Peyer's patch (tissue), 4 donors: ENCODE data around the gene CFAP69. TPM values are rescaled to one million over a fixed set of nuclear protein-coding genes. Genes with fewer than 3 reads are reported as not detected.

Source experiments
- DNase-seq, 3 donors: peaks; one replicate each; pipeline ENCODE4 v3.0.0-alpha.2; 2017 to 2019
- H3K27ac ChIP-seq, 4 donors: fragments of 200-600 bp; sonication (generic); one replicate each; pipeline ENCODE4 v1.5.1; 2016 to 2019
- H3K27me3 ChIP-seq, 2 donors: fragments of 200-600 bp; sonication (generic); one replicate each; pipeline ENCODE4 v1.5.1; 2019
- H3K36me3 ChIP-seq, 3 donors: fragments of 200-600 bp; sonication (generic); one replicate each; pipeline ENCODE4 v1.5.1; 2016 to 2019
- H3K4me1 ChIP-seq, 4 donors: fragments of 200-600 bp; sonication (generic); one replicate each; pipeline ENCODE4 v1.5.1; 2016 to 2019
- H3K4me3 ChIP-seq, 4 donors: fragments of 200-600 bp; sonication (generic); 1 replicate in 3 of 4; 2 replicates in 1 of 4; pipeline ENCODE4 v1.5.1; 2016 to 2019; ENCODE audit warnings: mild to moderate bottlenecking in 1 of 4
- H3K9me3 ChIP-seq, 4 donors: fragments of 200-600 bp; sonication (generic); one replicate each; pipeline ENCODE4 v1.5.1; 2016 to 2019; ENCODE audit warnings: mild to moderate bottlenecking in 1 of 4
- CTCF ChIP-seq, 6 experiments: fragments of 450-650 bp in 4 of 6; fragments of 200-600 bp in 2 of 6; sonication (generic) in 1 of 6; IDR thresholded peaks; one replicate each; pipeline ENCODE4 v1.5.1; 2017 to 2019; ENCODE audit warnings: antibody characterized with exemption in 6 of 6, mild to moderate bottlenecking in 3 of 6, moderate library complexity in 1 of 6
- POLR2A ChIP-seq, 2 donors: fragments of 450-650 bp; IDR thresholded peaks; one replicate each; pipeline ENCODE4 v1.5.1; 2017; ENCODE audit warnings: antibody characterized with exemption in 2 of 2, mild to moderate bottlenecking in 2 of 2, moderate library complexity in 2 of 2
- total RNA-seq, 4 donors: library from RNA; depleted of rRNA; stranded (reverse); fragments of >200 nt; gene quantifications; one replicate each; pipeline ENCODE4 v1.1.0, GENCODE V29; 2016

CFAP69 gene
- total RNA-seq, 4 donors from 2014 or later, result 2.3 to 15.3 (median 11.9) TPM; not detected in 1

DNA sequence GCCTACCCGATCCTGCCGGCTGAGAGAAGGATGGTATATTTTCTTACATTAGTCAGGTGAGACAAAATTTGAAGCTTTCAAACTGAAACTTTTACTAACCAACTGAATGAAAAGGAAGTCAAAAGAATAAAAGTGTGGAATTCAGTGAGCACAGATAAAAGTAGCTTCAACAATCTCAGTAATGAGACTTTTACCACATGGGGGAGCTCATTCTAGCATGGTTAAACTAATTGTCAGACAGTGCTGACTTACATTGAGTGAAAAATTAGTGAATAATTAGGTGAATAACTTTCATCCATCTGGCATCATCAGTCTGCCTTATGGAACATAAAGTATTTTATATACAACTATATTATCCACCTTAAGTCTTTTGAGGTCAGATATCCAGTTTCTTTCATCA, 67.8 kb downstream of the CFAP69 start:
- no peaks in the 10 kb centered on the region for H3K9me3 ChIP-seq
- H3K36me3 ChIP-seq, result no peaks in the 10 kb centered on the region
- no peaks in the 10 kb centered on the region for H3K27me3 ChIP-seq
- H3K27ac ChIP-seq, result no peak overlapping the region
- H3K4me1 ChIP-seq, result no peaks in the 10 kb centered on the region
- H3K4me3 ChIP-seq, result no peak overlapping the region
- DNase-seq, result no peak
- no peak for TF ChIP-seq POLR2A (IDR thresholded peaks at IDR 0.05)
- TF ChIP-seq CTCF (IDR thresholded peaks at IDR 0.05), result peak in 3 of 6 experiments; percentile 27 to 46 (median 32)

- no peak for DNase-seq
- no peaks in the 10 kb centered on the region for H3K9me3 ChIP-seq
These were observed 68.9 kb downstream of the CFAP69 start for GRCh38 chr7:90313907-90314306.

GRCh38 chr7:90320014-90320413, 75.0 kb downstream of the CFAP69 start:
- Histone ChIP-seq H3K4me3 (no peak overlapping the region), H3K27me3 (peaks cover 0 to 14% of the 10 kb centered on the region in 2 donors), H3K4me1 (peaks cover 0 to 8% (median 0%) of the 10 kb centered on the region in 4 donors), H3K9me3 (no peaks in the 10 kb centered on the region), H3K36me3 (no peaks in the 10 kb centered on the region), H3K27ac (no peak overlapping the region)
- TF ChIP-seq POLR2A (IDR thresholded peaks at IDR 0.05) (no peak), CTCF (IDR thresholded peaks at IDR 0.05) (no peak)
- no peak for DNase-seq

More at GRCh38 chr7:90313907-90314306, 68.9 kb downstream of the CFAP69 start:
- TF ChIP-seq POLR2A (IDR thresholded peaks at IDR 0.05), result no peak
- TF ChIP-seq CTCF (IDR thresholded peaks at IDR 0.05), result no peak
- Histone ChIP-seq H3K36me3 (no peaks in the 10 kb centered on the region), H3K4me3 (no peak overlapping the region), H3K4me1 (no peaks in the 10 kb centered on the region), H3K27me3 (no peaks in the 10 kb centered on the region), H3K27ac (no peak overlapping the region)

DNA sequence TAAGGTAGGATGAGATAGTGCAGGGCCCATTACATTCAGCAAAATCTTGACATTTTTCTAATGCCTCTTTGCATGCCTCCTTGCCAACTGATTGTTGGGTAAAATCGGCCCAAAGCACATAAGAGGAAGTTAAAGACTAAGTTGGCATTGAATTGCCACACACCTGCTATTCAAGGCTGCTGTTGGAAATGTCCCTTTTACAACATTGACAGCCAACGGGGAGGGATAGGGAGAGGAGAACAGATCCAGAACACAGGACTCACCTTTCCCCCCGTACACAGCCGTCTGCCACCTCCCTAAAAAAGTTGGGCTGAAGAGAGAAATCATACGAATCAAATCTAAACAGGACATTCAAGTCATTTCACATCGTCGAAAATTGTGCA, 75.4 kb downstream of the CFAP69 start:
- H3K27me3 ChIP-seq, result peaks cover 0 to 14% of the 10 kb centered on the region in 2 donors
- no peak for DNase-seq
- no peaks in the 10 kb centered on the region for H3K36me3 ChIP-seq
- peaks cover 0 to 8% (median 0%) of the 10 kb centered on the region in 4 donors for H3K4me1 ChIP-seq
- no peak overlapping the region for H3K27ac ChIP-seq
- H3K9me3 ChIP-seq, result no peaks in the 10 kb centered on the region
- TF ChIP-seq CTCF (IDR thresholded peaks at IDR 0.05), result no peak
- TF ChIP-seq POLR2A (IDR thresholded peaks at IDR 0.05), result no peak
- H3K4me3 ChIP-seq, result no peak overlapping the region

DNA sequence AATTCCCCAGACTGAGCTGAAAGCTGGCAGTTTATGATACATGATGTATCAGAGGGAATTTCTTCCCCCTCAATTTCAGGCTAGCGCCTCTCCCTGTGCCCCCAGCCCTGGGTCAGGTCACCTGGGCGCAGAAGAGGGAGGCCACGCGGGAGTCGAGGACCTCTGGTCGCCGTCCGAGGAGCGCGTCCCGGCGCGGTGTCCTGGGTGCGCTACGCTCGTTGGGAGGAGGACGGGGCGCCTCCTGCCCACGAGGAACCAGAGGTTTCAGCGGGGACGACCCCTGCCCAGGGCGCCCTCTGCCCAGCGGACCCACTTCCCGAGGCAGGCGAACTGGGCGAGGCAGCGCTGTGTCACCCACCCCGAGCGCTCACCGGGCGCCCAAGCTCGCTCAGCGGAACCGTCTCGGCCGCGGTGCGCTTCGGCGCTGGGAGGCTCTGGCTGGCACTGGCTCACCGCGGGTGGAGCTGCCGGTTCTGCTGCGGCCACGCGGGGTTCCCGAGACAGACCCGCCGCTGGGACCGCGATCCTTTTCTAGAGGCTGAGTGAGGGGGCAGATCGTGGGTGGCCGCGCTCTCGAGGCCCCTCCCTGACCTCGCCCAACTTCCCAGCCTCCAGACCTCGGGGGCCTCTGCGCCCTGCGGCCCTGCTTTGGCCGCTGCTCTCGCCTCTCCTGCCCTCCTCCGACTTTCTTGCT, 76.0 kb downstream of the CFAP69 start, which contains the start of gene FAM237B:
Gene FAM237B (minus strand): TSS at position 504 of the 694 bp plus-strand sequence. CDS start 1,556 bp downstream, outside the sequence.
- H3K27ac ChIP-seq, result no peak within 1 kb of the TSS
- DNase-seq, result no peak
- H3K4me1 ChIP-seq, result peaks cover 0 to 8% (median 0%) of the 10 kb centered on the region in 4 donors
- H3K9me3 ChIP-seq, result no peaks in the 10 kb centered on the region
- H3K4me3 ChIP-seq, result peak within 1 kb of the TSS in 1 of 4 donors; percentile 20
- TF ChIP-seq CTCF (IDR thresholded peaks at IDR 0.05), result no peak
- TF ChIP-seq POLR2A (IDR thresholded peaks at IDR 0.05), result no peak
- no peaks in the 10 kb centered on the region for H3K36me3 ChIP-seq
- peaks cover 0 to 14% of the 10 kb centered on the region in 2 donors for H3K27me3 ChIP-seq
